Measurements from ENCODE around the gene MX2. TPM values are rescaled to one million over a fixed set of nuclear protein-coding genes. Genes with fewer than 3 reads are reported as not detected.

The MX2 gene
- total RNA-seq, 1 experiment from 2014 or later: 0.15 TPM

- TF ChIP-seq, protein P1, sequence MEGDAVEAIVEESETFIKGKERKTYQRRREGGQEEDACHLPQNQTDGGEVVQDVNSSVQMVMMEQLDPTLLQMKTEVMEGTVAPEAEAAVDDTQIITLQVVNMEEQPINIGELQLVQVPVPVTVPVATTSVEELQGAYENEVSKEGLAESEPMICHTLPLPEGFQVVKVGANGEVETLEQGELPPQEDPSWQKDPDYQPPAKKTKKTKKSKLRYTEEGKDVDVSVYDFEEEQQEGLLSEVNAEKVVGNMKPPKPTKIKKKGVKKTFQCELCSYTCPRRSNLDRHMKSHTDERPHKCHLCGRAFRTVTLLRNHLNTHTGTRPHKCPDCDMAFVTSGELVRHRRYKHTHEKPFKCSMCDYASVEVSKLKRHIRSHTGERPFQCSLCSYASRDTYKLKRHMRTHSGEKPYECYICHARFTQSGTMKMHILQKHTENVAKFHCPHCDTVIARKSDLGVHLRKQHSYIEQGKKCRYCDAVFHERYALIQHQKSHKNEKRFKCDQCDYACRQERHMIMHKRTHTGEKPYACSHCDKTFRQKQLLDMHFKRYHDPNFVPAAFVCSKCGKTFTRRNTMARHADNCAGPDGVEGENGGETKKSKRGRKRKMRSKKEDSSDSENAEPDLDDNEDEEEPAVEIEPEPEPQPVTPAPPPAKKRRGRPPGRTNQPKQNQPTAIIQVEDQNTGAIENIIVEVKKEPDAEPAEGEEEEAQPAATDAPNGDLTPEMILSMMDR (conservative IDR thresholded peaks at IDR 0.05; ENCODE audit: low read depth, low read length): no peak
- TF ChIP-seq EZH2phosphoT487 (IDR thresholded peaks at IDR 0.05; ENCODE audit: borderline replicate concordance, low read length): no peak
- TF ChIP-seq EZH2 (IDR thresholded peaks at IDR 0.05; ENCODE audit: low read length, unreplicated experiment): no peak
- POLR2A ChIA-PET (ENCODE audit: unreplicated experiment): no interaction called here
- CTCF ChIA-PET: no interaction called here
Observed at GRCh38 chr21:41364308-41364707, 2.5 kb downstream of the MX2 start.

DNA sequence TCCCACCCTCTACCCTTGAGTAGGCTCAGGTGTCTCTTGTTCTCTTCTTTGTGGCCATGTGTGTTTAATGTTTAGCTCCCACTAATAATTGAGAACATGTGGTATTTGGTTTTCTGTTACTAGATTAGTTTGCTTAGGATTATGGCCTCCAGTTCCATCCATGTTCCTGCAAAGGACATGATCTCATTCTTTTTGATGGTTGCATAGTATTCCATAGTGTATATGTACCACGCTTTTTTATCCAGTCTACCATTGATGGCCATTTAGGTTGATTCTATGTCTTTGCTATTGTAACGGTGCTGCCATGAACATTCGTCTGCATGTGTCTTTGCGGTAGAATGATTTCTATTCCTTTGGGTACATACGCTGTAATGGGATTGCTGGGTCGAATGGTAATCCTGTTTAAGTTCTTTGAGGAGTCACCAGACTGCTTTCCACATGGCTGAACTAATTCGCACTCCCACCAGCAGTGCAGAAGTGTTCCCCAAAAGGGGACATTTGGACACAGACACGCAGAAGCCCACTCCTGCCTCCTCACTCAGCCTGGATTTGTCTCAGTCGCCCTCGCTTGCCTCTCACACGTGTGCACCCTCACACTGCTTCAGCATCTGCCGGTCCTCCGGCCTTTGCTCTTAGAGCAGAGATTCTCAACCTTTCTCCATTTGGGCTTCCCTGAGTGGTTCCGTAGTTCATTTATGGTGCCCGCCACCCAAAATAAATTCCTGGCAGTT, 3.7 kb downstream of the MX2 start:
- Histone ChIP-seq H3K27me3 (ENCODE audit: low read length) (no peaks in the 10 kb centered on the region), H3K79me2 (ENCODE audit: low read length) (no peaks in the 10 kb centered on the region), H3K4me2 (ENCODE audit: low read length) (no peak overlapping the region), H3K9me2 (replicated peaks; ENCODE audit: low read length) (no peaks in the 10 kb centered on the region), H3K4me1 (ENCODE audit: insufficient read depth, low read length) (peaks cover 15% of the 10 kb centered on the region), H3F3A (ENCODE audit: low read length, unreplicated experiment) (no peaks in the 10 kb centered on the region), H3K9me3 (ENCODE audit: low read length) (no peaks in the 10 kb centered on the region), H3K36me3 (ENCODE audit: low read depth, low read length) (no peaks in the 10 kb centered on the region), H3K27ac (ENCODE audit: low read length) (no peak overlapping the region), H3K4me3 (ENCODE audit: low read length) (no peak overlapping the region), H2AFZ (ENCODE audit: low read length) (no peak overlapping the region), H3K9ac (ENCODE audit: low read length) (no peak overlapping the region), H4K20me1 (ENCODE audit: low read length) (no peaks in the 10 kb centered on the region)
- CTCF ChIA-PET: no interaction called here
- no peak for DNase-seq
- intact Hi-C loops (cut with micrococcal nuclease): loop anchor here (10.0 kb wide), 1 partner anchor 89 kb away; no protein-coding TSS in a partner anchor
- ATAC-seq: no peak
- TF ChIP-seq, protein P1 (conservative IDR thresholded peaks at IDR 0.05; ENCODE audit: low read depth, low read length): no peak
- TF ChIP-seq EZH2 (IDR thresholded peaks at IDR 0.05; ENCODE audit: low read length, unreplicated experiment) (no peak), EZH2phosphoT487 (IDR thresholded peaks at IDR 0.05; ENCODE audit: borderline replicate concordance, low read length) (no peak)
- POLR2A ChIA-PET (ENCODE audit: unreplicated experiment): no interaction called here
- no TSS peak for BruUV-seq (replicated peaks)

More at GRCh38 chr21:41364308-41364707, 2.5 kb downstream of the MX2 start:
- H3K4me2 ChIP-seq (ENCODE audit: low read length): no peak overlapping the region
- H2AFZ ChIP-seq (ENCODE audit: low read length): no peak overlapping the region
- no peaks in the 10 kb centered on the region for H3K36me3 ChIP-seq (ENCODE audit: low read depth, low read length)
- no peaks in the 10 kb centered on the region for H4K20me1 ChIP-seq (ENCODE audit: low read length)
- no peaks in the 10 kb centered on the region for H3K9me2 ChIP-seq (replicated peaks; ENCODE audit: low read length)
- H3K27me3 ChIP-seq (ENCODE audit: low read length): no peaks in the 10 kb centered on the region
- H3K9ac ChIP-seq (ENCODE audit: low read length): no peak overlapping the region
- H3K4me3 ChIP-seq (ENCODE audit: low read length): no peak overlapping the region
- no peaks in the 10 kb centered on the region for H3K79me2 ChIP-seq (ENCODE audit: low read length)
- no peak overlapping the region for H3K27ac ChIP-seq (ENCODE audit: low read length)
- H3K4me1 ChIP-seq (ENCODE audit: insufficient read depth, low read length): peaks cover 15% of the 10 kb centered on the region
- DNase-seq (peak; percentile 29), ATAC-seq (0 out of 2 replicates have a peak, but pooled peaks have one; percentile 7)
- H3K9me3 ChIP-seq (ENCODE audit: low read length): no peaks in the 10 kb centered on the region
- no peaks in the 10 kb centered on the region for H3F3A ChIP-seq (ENCODE audit: low read length, unreplicated experiment)
- intact Hi-C loops (cut with micrococcal nuclease): loop anchor here (5.0 to 10.0 kb wide), 2 partner anchors 90 to 192 kb away; no protein-coding TSS in a partner anchor
- no TSS peak for BruUV-seq (replicated peaks)
